GM12878 (cell line): ENCODE results near the gene BBS2.

Experiments used
- CBFB ChIP-seq: IDR thresholded peaks from 2 replicates; pipeline ENCODE4 v1.6.1; 2016; ENCODE audit warnings: antibody characterized with exemption, low read depth
- CTCF ChIP-seq, 3 experiments: IDR thresholded peaks in 2 of 3; conservative IDR thresholded peaks in 1 of 3; 2 replicates each; pipeline ENCODE4 v1.5.1; 2011; ENCODE audit warnings: low read depth in 3 of 3, low read length in 3 of 3, mild to moderate bottlenecking in 3 of 3, control low read depth in 2 of 3, moderate library complexity in 2 of 3, inconsistent platforms in 1 of 3, mixed read lengths in 1 of 3; ENCODE audit not compliant: control insufficient read depth in 2 of 3, insufficient read depth in 1 of 3; ENCODE audit errors: extremely low read depth in 1 of 3
- HDGF ChIP-seq: fragments of 450-650 bp; IDR thresholded peaks from 2 replicates; pipeline ENCODE4 v1.6.1; 2016; ENCODE audit warnings: antibody characterized with exemption
- JUND ChIP-seq: IDR thresholded peaks from 2 replicates; pipeline ENCODE4 v1.6.1; 2012; ENCODE audit warnings: low read depth, mild to moderate bottlenecking, low read length, improper control_type of control experiment, moderate library complexity
- MTA2 ChIP-seq: fragments of 450-650 bp; IDR thresholded peaks from 2 replicates; pipeline ENCODE4 v1.6.1; 2016; ENCODE audit warnings: low read depth, mild to moderate bottlenecking, moderate library complexity
- NFIC ChIP-seq: IDR thresholded peaks from 2 replicates; pipeline ENCODE4 v1.6.1; 2012; ENCODE audit warnings: low read depth, mild to moderate bottlenecking, inconsistent platforms, low read length, moderate library complexity
- POLR2A ChIP-seq: IDR thresholded peaks from 2 replicates; pipeline ENCODE4 v1.6.1; 2011; ENCODE audit warnings: low read depth, mild to moderate bottlenecking, low read length
- RAD21 ChIP-seq: IDR thresholded peaks from 2 replicates; pipeline ENCODE4 v1.6.1; 2011; ENCODE audit warnings: mild to moderate bottlenecking, low read depth, low read length, moderate library complexity; ENCODE audit not compliant: insufficient read depth
- TF ChIP-seq, protein P1 (sequence below): IDR thresholded peaks from 2 replicates; pipeline ENCODE4 v1.6.1; 2011; ENCODE audit warnings: low read depth, mild to moderate bottlenecking, low read length, moderate library complexity, borderline replicate concordance; ENCODE audit errors: extremely low read depth

DNA sequence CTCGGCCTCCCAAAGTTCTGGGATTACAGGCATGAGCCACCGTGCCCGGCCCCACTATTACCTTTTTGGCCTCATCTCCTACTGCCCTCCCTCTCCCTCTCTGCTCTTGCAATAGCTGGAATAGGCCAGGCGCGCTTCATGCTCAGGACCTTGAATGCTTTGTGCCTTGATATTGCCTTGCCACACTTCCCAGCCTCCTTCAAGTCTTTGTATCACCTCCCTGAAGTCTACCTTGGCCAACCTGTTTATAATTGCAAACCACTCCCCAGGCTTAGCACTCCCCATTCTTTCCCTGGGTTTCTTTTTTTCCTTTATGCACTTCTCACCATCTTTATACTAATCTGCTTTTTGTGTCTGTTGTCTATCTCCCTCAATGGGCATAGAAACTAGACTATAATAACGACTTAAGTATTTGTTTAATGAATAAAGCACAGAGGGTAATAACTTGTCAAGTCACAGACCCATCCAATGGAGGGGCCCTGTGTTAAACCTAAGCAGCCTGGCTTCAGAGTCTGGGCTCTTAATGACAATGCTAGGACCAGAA is 61.8 kb downstream of the BBS2 start:
- TF ChIP-seq CTCF (IDR thresholded peaks at IDR 0.05 in 2 of 3, conservative IDR thresholded peaks at IDR 0.05 in 1 of 3; ENCODE audit: control insufficient read depth in 2 of 3, extremely low read depth in 1 of 3, insufficient read depth in 1 of 3, low read depth in 3 of 3, low read length in 3 of 3), result no peak
- TF ChIP-seq POLR2A, result no peak
- TF ChIP-seq RAD21, result no peak
- no peak for TF ChIP-seq NFIC
- no peak for TF ChIP-seq CBFB
- TF ChIP-seq MTA2, result no peak
- TF ChIP-seq, protein P1, sequence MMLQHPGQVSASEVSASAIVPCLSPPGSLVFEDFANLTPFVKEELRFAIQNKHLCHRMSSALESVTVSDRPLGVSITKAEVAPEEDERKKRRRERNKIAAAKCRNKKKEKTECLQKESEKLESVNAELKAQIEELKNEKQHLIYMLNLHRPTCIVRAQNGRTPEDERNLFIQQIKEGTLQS, result no peak
- TF ChIP-seq HDGF, result no peak
- no peak for TF ChIP-seq JUND
